HG02870 (cell line): ENCODE results near the gene RAB11B.
A peak's percentile ranks its signal among the peaks of the same experiment; 100 is the strongest.
"Not testable (repeated sequence)": the region's sequence is repeated elsewhere in the genome, so short reads cannot be mapped to it uniquely, and the experiment has no call there.

Experiments
- ATAC-seq: cut with Tn5 transposase; IDR thresholded peaks from one replicate; pipeline ENCODE4 v1.9.1; 2021; ENCODE audit warnings: mild to moderate bottlenecking, moderate library complexity; ENCODE audit not compliant: unreplicated experiment

RAB11B gene

GRCh38 chr19:8389891-8390616 is at the start of gene RAB11B:
Gene RAB11B (plus strand): TSS chr19:8390360. CDS start chr19:8390417, 57 bp downstream.
- peak; percentile 88 for ATAC-seq

- ATAC-seq = not testable (repeated sequence)
Measured at GRCh38 chr19:8341504-8341903, 48.7 kb upstream of the RAB11B start.

- no peak for ATAC-seq
Measured at GRCh38 chr19:8342316-8342683, 47.9 kb upstream of the RAB11B start.

- peak; percentile 70 for ATAC-seq
Measured at GRCh38 chr19:8342684-8343482, 47.3 kb upstream of the RAB11B start, which contains the start of gene KANK3. Gene KANK3 (minus strand): TSS chr19:8343262. CDS start chr19:8337828, 5,434 bp downstream.

GRCh38 chr19:8343483-8343844 is 46.7 kb upstream of the RAB11B start:
- ATAC-seq = no peak

- ATAC-seq = not testable (repeated sequence)
Measured at GRCh38 chr19:8349629-8350372, 40.4 kb upstream of the RAB11B start.

- ATAC-seq = no peak
Measured at GRCh38 chr19:8352134-8352827, 37.9 kb upstream of the RAB11B start.

- not testable (repeated sequence) for ATAC-seq
Measured at GRCh38 chr19:8352845-8353244, 37.3 kb upstream of the RAB11B start.

GRCh38 chr19:8355631-8356402 is 34.3 kb upstream of the RAB11B start:
- ATAC-seq = no peak

GRCh38 chr19:8357007-8357521 is 33.1 kb upstream of the RAB11B start:
- no peak for ATAC-seq

GRCh38 chr19:8358948-8359347 is 31.2 kb upstream of the RAB11B start:
- no peak for ATAC-seq

GRCh38 chr19:8360196-8360595 is 30.0 kb upstream of the RAB11B start:
- ATAC-seq = no peak

GRCh38 chr19:8361921-8362793 is 28.0 kb upstream of the RAB11B start:
- ATAC-seq = no peak

- no peak for ATAC-seq
Measured at GRCh38 chr19:8363803-8364771, 26.1 kb upstream of the RAB11B start, which contains the start of gene ANGPTL4. Gene ANGPTL4 (plus strand): TSS chr19:8364155. CDS start chr19:8364322, 167 bp downstream.

- no peak for ATAC-seq
Measured at GRCh38 chr19:8366121-8366581, 24.0 kb upstream of the RAB11B start.

- ATAC-seq = no peak
Measured at GRCh38 chr19:8366961-8367326, 23.2 kb upstream of the RAB11B start.

GRCh38 chr19:8367327-8368001 is 22.7 kb upstream of the RAB11B start:
- no peak for ATAC-seq
